Lower leg skin (tissue), 3 donors: ENCODE results near the gene MOBP.

ENCODE experiments used
- CTCF ChIP-seq, 3 donors: fragments of 450-650 bp; IDR thresholded peaks; one replicate each; pipeline ENCODE4 v1.5.1; 2016; ENCODE audit warnings: antibody characterized with exemption in 3 of 3, mild to moderate bottlenecking in 3 of 3, moderate library complexity in 2 of 3
- POLR2A ChIP-seq, 2 donors: fragments of 450-650 bp; IDR thresholded peaks; one replicate each; pipeline ENCODE4 v1.6.1; 2016 to 2017; ENCODE audit warnings: antibody characterized with exemption in 2 of 2, mild to moderate bottlenecking in 1 of 2, moderate library complexity in 1 of 2

DNA sequence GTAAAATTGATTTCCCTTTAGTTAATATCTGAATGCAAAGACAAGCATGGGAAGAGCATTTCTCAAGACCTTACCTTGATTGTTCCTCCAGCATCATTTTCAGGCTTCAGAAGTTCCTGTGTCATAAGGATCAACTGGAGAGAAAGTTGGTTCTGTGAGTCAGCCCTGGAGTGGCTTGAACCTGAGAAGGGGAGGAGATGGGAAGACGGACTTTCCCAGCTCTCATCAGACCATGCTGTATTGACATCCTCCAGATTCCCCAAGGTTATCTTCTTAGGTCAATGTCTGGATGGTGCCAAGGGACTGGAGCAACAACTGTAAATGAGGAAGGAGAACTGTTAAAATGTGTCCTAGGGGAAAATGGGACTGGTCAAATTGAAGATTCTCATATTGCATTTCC is 40.0 kb upstream of the MOBP start:
- TF ChIP-seq POLR2A (IDR thresholded peaks at IDR 0.05): no peak
- no peak for TF ChIP-seq CTCF (IDR thresholded peaks at IDR 0.05)
